ENCODE measurements around the gene CHERP. TPM values are rescaled to one million over a fixed set of nuclear protein-coding genes. Genes with fewer than 3 reads are reported as not detected.
A peak's percentile ranks its signal among the peaks of the same experiment; 100 is the strongest.

The CHERP gene
- total RNA-seq: 7.2 TPM

- Histone ChIP-seq H3K4me3 (ENCODE audit: low read length) (peak within 1 kb of the TSS; percentile 94), H3K27me3 (ENCODE audit: insufficient read depth, low read length) (no peaks in the 10 kb centered on the region), H3K9me3 (ENCODE audit: low read depth, low read length) (no peaks in the 10 kb centered on the region), H3K4me1 (ENCODE audit: insufficient read depth, low read length) (peaks cover 48% of the 10 kb centered on the region)
These were observed at the start of gene CHERP for GRCh38 chr19:16542045-16542909. TSS of gene CHERP (minus strand) at chr19:16542437. CDS start at chr19:16542378, 59 bp downstream.

- H3K9me3 ChIP-seq (ENCODE audit: low read depth, low read length): no peaks in the 10 kb centered on the region
- peaks cover 92% of the 10 kb centered on the region for H3K4me1 ChIP-seq (ENCODE audit: insufficient read depth, low read length)
- H3K4me3 ChIP-seq (ENCODE audit: low read length): no peak overlapping the region
- no peaks in the 10 kb centered on the region for H3K27me3 ChIP-seq (ENCODE audit: insufficient read depth, low read length)
These were observed 48.9 kb upstream of the CHERP start for GRCh38 chr19:16590876-16591802.

- H3K27me3 ChIP-seq (ENCODE audit: insufficient read depth, low read length): no peaks in the 10 kb centered on the region
- H3K9me3 ChIP-seq (ENCODE audit: low read depth, low read length): no peaks in the 10 kb centered on the region
- peaks cover 94% of the 10 kb centered on the region for H3K4me1 ChIP-seq (ENCODE audit: insufficient read depth, low read length)
- no peak overlapping the region for H3K4me3 ChIP-seq (ENCODE audit: low read length)
These were observed 47.7 kb upstream of the CHERP start for GRCh38 chr19:16589917-16590316.

GRCh38 chr19:16588824-16589577 is 46.8 kb upstream of the CHERP start:
- Histone ChIP-seq H3K27me3 (ENCODE audit: insufficient read depth, low read length) (no peaks in the 10 kb centered on the region), H3K4me1 (ENCODE audit: insufficient read depth, low read length) (peaks cover 94% of the 10 kb centered on the region), H3K4me3 (ENCODE audit: low read length) (no peak overlapping the region), H3K9me3 (ENCODE audit: low read depth, low read length) (no peaks in the 10 kb centered on the region)

GRCh38 chr19:16587833-16588823 is 45.9 kb upstream of the CHERP start:
- Histone ChIP-seq H3K27me3 (ENCODE audit: insufficient read depth, low read length) (no peaks in the 10 kb centered on the region), H3K4me3 (ENCODE audit: low read length) (peak overlapping the region; percentile 30), H3K4me1 (ENCODE audit: insufficient read depth, low read length) (peaks cover 94% of the 10 kb centered on the region), H3K9me3 (ENCODE audit: low read depth, low read length) (no peaks in the 10 kb centered on the region)

- Histone ChIP-seq H3K4me1 (ENCODE audit: insufficient read depth, low read length) (peaks cover 94% of the 10 kb centered on the region), H3K9me3 (ENCODE audit: low read depth, low read length) (no peaks in the 10 kb centered on the region), H3K4me3 (ENCODE audit: low read length) (no peak overlapping the region), H3K27me3 (ENCODE audit: insufficient read depth, low read length) (no peaks in the 10 kb centered on the region)
These were observed 45.0 kb upstream of the CHERP start for GRCh38 chr19:16586991-16587832.

GRCh38 chr19:16586477-16586871 is 44.2 kb upstream of the CHERP start:
- H3K9me3 ChIP-seq (ENCODE audit: low read depth, low read length): no peaks in the 10 kb centered on the region
- H3K4me3 ChIP-seq (ENCODE audit: low read length): no peak overlapping the region
- H3K4me1 ChIP-seq (ENCODE audit: insufficient read depth, low read length): peaks cover 93% of the 10 kb centered on the region

GRCh38 chr19:16585808-16586476 is 43.7 kb upstream of the CHERP start:
- Histone ChIP-seq H3K4me3 (ENCODE audit: low read length) (peak overlapping the region; percentile 45), H3K9me3 (ENCODE audit: low read depth, low read length) (no peaks in the 10 kb centered on the region), H3K4me1 (ENCODE audit: insufficient read depth, low read length) (peaks cover 88% of the 10 kb centered on the region), H3K27me3 (ENCODE audit: insufficient read depth, low read length) (no peaks in the 10 kb centered on the region)

More at GRCh38 chr19:16586477-16586871, 44.2 kb upstream of the CHERP start:
- no peaks in the 10 kb centered on the region for H3K27me3 ChIP-seq (ENCODE audit: insufficient read depth, low read length)

GRCh38 chr19:16585094-16585801 is 43.0 kb upstream of the CHERP start:
- peaks cover 87% of the 10 kb centered on the region for H3K4me1 ChIP-seq (ENCODE audit: insufficient read depth, low read length)
- no peaks in the 10 kb centered on the region for H3K27me3 ChIP-seq (ENCODE audit: insufficient read depth, low read length)
- no peaks in the 10 kb centered on the region for H3K9me3 ChIP-seq (ENCODE audit: low read depth, low read length)
- peak overlapping the region; percentile 45 for H3K4me3 ChIP-seq (ENCODE audit: low read length)

GRCh38 chr19:16584248-16585093 is 42.2 kb upstream of the CHERP start:
- no peaks in the 10 kb centered on the region for H3K27me3 ChIP-seq (ENCODE audit: insufficient read depth, low read length)
- peak overlapping the region; percentile 45 for H3K4me3 ChIP-seq (ENCODE audit: low read length)
- H3K9me3 ChIP-seq (ENCODE audit: low read depth, low read length): no peaks in the 10 kb centered on the region
- H3K4me1 ChIP-seq (ENCODE audit: insufficient read depth, low read length): peaks cover 79% of the 10 kb centered on the region

- H3K27me3 ChIP-seq (ENCODE audit: insufficient read depth, low read length): no peaks in the 10 kb centered on the region
- no peaks in the 10 kb centered on the region for H3K9me3 ChIP-seq (ENCODE audit: low read depth, low read length)
- H3K4me3 ChIP-seq (ENCODE audit: low read length): no peak overlapping the region
- peaks cover 61% of the 10 kb centered on the region for H3K4me1 ChIP-seq (ENCODE audit: insufficient read depth, low read length)
These were observed 40.4 kb upstream of the CHERP start for GRCh38 chr19:16582486-16583261.

Measured in mononuclear cell (primary cell).